ENCODE measurements around the gene S100A3. TPM values are rescaled to one million over a fixed set of nuclear protein-coding genes. Genes with fewer than 3 reads are reported as not detected.
A peak's percentile ranks its signal among the peaks of the same experiment; 100 is the strongest.
"Not testable (repeated sequence)": the region's sequence is repeated elsewhere in the genome, so short reads cannot be mapped to it uniquely, and the experiment has no call there.

The S100A3 gene
- total RNA-seq, 1 experiment from 2014 or later, result 5.8 TPM

DNA sequence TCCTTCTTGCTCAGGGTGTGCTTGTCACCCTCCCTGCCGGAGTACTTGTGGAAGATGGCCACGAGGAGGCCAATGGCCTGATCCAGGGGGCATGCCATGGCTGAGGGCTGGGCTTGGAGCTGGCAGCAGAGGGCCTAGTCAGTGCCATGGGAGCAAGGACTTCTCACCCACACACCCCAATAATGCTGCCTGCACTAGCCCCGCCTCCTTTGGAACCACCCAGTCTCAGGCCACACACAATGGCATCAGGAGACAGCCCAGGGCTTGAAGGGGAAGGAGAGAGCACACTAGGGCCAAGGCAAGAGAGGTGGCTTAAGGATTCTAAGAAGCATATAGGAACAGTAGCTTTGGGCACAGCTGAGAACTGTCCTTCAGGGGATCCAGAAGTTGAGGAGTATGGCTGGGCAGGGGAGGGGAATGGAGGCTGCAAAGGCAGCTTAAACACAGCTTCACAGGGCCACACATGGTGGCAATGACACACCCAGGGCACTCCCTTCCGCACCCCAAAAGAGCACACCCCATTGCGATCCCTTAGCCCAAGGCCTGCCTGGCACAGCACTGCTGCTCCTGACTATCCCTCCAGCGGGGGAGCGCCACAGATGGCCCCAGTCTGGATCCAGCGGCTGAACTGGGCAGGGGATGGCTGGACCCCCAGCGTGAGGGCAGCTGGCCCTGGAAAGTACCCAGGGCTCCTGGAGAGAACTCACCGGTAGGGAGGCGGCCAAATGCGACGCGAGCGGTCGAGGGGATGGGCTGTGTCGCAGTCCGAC lies 13.6 kb downstream of the S100A3 start, which contains the start of gene S100A6:
Gene S100A6, minus strand, starts transcription at position 750 of the 770 bp plus-strand sequence. Its CDS starts 652 bp downstream, at position 98.
- DNase-seq (ENCODE audit: low read depth), result peak; percentile 69

DNA sequence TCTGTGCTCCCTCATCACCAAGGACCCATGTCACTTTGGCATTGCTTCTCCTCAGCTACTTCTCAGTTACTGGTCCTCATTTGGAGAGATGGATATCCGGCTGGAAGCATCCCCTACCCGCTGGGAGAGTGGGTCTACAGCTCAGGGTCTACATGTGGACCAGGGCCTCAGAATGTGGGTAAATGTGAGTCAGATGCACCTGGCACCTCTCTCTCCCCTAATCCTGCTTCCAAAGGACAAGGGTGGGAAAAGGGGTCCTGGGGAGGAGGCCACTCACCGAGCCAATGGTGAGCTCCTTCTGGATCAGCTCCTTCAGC lies 14.2 kb downstream of the S100A3 start:
- DNase-seq (ENCODE audit: low read depth), result no peak

- DNase-seq (ENCODE audit: low read depth), result peak; percentile 78
These were observed 14.7 kb downstream of the S100A3 start for GRCh38 chr1:153534226-153534924.

DNA sequence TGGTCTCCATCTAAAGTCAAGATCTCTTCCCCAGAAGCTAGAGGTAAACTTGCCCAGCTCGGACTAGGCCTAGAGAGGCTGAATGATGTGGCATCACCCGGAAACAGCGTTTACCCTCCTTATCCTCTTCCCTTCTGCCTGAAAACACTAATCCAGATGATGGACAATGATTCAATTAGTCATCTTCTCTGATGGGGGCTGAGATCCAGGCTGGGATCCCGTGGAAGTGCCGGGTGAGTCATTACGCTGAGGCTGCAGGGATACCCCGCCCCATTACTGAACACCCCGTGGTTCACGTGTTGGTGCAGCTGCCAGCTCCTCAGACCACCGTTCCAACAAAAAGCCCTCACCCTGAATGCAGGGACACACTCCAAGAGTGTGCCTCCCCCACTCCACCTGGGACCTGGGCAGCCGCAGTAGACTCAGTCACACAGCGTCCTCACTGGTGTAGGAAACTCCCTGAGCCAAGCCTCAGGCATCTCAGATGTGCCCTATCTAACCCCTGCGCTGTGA lies 15.3 kb downstream of the S100A3 start:
- DNase-seq (ENCODE audit: low read depth), result peak; percentile 97

DNA sequence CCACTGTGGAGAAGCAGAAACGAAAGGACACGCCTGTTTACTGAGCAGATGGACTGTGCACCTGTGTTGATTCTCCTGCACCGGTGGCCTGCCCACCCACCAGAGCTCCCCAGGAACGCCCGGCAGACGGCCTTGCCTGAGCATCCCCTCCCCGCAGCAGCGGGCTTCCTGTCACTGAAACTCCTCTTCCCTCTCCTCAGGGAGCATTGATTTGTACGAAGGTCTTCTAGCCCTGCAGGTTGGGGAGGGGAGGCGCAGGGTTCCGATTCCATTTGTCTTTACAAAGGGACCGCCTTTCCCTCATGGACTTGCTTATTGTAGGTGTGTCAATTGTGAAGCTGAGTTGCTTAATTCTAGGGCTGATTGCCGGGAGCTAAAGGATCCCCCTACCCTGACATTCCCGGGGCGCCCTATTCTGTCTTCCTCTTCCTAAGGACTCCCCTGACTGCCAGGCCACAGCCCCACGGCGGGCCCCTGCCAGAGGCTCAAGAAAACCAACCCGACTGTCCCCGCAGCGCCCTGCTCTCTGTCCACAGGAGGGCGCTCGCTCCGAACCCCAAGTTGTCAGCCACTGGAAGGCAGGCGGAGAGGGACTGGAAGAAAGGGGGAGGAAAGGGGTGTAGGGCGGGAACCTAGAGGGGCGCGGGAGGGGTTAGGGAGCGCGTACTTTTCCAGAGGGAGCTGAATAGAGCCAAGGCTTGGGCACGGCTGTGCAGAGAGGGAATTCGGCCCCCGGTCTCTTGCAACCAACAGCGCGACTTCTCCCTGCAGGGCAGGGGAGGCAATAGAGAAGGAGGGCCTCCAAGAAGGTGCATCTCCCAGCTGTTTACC lies 16.1 kb downstream of the S100A3 start:
- DNase-seq (ENCODE audit: low read depth), result peak; percentile 82

DNA sequence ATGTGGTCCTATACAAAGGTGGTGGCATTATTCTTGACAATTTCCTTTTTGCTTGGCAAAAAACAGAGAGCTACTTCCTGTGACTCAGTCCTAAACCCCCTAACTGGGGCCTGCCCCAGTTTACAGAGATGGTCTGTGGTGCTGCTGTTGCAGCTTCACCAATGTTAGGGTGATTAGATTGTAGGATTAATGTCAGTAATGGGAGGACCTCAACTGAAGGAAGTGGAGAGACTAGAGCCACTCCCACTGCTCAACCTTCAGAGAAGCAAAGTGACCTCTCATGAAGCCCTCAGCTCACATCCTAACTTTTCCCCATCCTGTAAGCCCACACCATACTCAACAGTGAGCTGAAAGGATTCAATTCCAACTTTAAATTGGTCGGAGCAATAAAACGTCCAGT lies 16.9 kb downstream of the S100A3 start:
- no peak for DNase-seq (ENCODE audit: low read depth)

DNA sequence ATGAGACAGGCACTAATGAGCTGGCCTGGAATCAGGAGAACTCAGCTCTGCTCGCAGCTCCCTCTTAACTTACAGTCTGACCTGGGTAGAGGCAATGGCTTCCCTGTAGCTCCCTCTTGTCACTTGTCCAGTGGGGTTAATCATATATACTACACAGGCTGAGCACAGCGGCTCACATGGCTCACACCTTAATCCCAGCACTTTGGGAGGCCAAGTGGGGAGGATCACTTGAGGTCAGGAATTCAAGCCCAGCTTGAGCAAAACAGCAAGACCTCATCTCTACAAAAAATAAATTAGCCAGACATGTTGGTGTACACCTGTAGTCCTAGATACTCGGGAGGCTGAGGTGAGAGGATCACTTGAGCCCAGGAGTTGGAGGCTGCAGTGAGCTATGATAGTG lies 17.4 kb downstream of the S100A3 start:
- no peak for DNase-seq (ENCODE audit: low read depth)

GRCh38 chr1:153527683-153528040 lies 21.4 kb downstream of the S100A3 start:
- no peak for DNase-seq (ENCODE audit: low read depth)

DNA sequence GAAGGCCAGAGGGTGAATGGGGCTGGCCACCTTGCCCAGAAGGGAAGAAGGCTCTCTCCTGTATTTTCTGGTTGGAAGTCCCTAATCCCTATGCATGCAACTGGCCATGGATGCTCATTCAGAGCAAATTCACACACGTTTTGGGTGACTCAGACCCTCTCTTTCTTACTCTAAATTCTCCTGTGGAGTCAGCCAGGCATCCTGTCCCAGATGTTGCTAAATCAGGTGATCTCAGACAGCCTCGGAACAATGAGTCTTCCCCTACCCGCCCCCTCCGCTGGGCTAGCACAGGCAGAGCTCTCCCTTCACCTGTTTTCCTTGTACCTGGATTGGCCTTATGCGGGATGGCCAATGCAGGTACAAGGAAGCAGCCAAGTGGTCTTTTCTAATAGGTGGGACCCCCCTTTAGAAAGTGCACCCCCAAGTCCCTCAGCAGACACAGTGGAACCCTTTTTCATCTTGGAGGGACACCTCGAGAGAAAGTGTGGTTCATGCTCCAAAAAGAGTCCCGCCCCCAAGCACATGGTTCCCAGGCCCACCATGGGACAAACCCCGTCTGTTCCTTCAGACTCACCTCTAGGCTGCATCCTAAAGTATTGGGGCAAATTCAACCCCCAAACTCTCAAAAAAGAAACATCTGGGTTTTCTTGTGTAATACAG lies 21.9 kb downstream of the S100A3 start:
- DNase-seq (ENCODE audit: low read depth), result no peak

DNA sequence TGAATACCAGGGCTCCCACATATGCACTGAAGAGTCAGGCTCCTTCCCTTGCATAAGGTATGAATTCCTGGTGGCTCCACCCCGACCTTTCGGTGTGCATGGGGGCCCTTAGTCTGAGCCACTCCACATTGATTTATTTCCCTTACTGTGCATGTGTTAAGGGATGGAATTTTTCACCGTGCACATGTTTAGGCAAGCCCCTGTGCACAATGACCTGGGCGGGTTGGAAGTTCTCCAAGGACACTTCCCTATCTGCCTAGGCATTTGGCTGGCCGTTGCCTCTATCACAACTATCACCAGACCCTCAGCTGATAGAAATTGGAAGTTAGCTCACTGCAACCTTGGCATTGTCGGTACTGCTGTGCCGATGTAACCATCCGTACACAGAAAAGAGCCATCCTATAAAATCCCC lies 22.9 kb downstream of the S100A3 start:
- DNase-seq (ENCODE audit: low read depth), result no peak

GRCh38 chr1:153525088-153525728 lies 23.9 kb downstream of the S100A3 start:
- DNase-seq (ENCODE audit: low read depth), result no peak

DNA sequence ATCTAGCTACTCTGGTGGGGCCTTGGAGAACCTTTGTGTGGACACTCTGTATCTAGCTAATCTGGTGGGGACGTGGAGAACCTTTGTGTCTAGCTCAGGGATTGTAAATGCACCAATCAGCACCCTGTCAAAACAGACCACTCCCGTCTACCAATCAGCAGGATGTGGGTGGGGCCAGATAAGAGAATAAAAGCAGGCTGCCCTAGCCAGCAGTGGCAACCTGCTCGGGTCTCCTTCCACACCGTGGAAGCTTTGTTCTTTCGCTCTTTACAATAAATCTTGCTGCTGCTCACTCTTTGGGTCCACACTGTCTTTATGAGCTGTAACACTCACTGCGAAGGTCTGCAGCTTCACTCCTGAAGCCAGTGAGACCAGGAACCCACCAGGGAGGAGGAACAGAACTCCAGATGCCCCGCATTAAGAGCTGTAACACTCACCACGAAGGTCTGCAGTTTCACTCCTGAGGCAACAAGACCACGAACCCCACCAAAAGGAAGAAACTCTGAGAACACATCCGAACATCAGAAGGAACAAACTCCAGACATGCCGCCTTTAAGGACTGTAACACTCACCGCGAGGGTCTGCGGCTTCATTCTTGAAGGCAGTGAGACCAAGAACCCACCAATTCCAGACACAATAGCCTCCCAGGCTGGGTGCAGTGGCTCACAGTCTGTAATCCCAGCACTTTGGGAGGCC lies 26.6 kb downstream of the S100A3 start:
- not testable (repeated sequence) for DNase-seq (ENCODE audit: low read depth)

- DNase-seq (ENCODE audit: low read depth), result not testable (repeated sequence)
These were observed 27.2 kb downstream of the S100A3 start for GRCh38 chr1:153521808-153522207.

GRCh38 chr1:153520818-153521476 lies 28.1 kb downstream of the S100A3 start:
- peak; percentile 64 for DNase-seq (ENCODE audit: low read depth)

GRCh38 chr1:153520137-153520691 lies 28.8 kb downstream of the S100A3 start:
- not testable (repeated sequence) for DNase-seq (ENCODE audit: low read depth)

- DNase-seq (ENCODE audit: low read depth), result no peak
These were observed 29.8 kb downstream of the S100A3 start for GRCh38 chr1:153519242-153519641.

- DNase-seq (ENCODE audit: low read depth), result no peak
These were observed 33.3 kb downstream of the S100A3 start for GRCh38 chr1:153515504-153516394.

DNA sequence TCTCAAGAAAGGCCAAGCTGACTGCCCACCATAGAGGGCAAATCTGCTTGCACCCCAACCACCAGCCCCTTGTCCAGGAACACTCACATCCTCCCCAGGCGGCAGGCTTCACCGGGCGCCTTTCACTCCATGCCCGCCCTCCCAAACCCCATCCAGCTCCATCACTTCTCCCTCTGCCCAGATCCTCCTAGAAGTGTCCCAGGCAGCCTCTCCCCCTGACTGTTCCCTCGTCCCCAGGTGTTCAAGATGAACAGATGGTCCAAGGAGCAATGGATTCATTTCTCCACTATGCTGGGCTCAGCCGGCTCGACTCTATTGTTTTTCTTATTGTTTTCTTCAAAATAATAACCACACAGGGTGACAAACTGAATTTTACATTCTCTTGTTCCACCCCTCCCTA lies 35.4 kb downstream of the S100A3 start:
- DNase-seq (ENCODE audit: low read depth), result no peak

- peak; percentile 47 for DNase-seq (ENCODE audit: low read depth)
These were observed 36.0 kb downstream of the S100A3 start for GRCh38 chr1:153513023-153513422.
